Esophagus muscularis mucosa (tissue), 3 donors: ENCODE data around the gene PDE6D.

Experiments used
- POLR2A ChIP-seq: fragments of 450-650 bp; IDR thresholded peaks from one replicate; pipeline ENCODE4 v1.6.1; 2017; ENCODE audit warnings: antibody characterized with exemption, moderate library complexity, mild to moderate bottlenecking, low read depth
- POLR2AphosphoS5 ChIP-seq, 2 donors: sonication (generic); formaldehyde crosslinking; IDR thresholded peaks; one replicate each; pipeline ENCODE4 v1.6.1; 2017; ENCODE audit warnings: antibody characterized with exemption in 2 of 2
- TF ChIP-seq, protein P1 (sequence below), 3 experiments: fragments of 200-600 bp in 2 of 3; fragments of 450-650 bp in 1 of 3; sonication (generic) in 2 of 3; IDR thresholded peaks; one replicate each; pipeline ENCODE4 v1.5.1; 2017 to 2019; ENCODE audit warnings: antibody characterized with exemption in 3 of 3, mild to moderate bottlenecking in 2 of 3, moderate library complexity in 1 of 3

- TF ChIP-seq, protein P1, sequence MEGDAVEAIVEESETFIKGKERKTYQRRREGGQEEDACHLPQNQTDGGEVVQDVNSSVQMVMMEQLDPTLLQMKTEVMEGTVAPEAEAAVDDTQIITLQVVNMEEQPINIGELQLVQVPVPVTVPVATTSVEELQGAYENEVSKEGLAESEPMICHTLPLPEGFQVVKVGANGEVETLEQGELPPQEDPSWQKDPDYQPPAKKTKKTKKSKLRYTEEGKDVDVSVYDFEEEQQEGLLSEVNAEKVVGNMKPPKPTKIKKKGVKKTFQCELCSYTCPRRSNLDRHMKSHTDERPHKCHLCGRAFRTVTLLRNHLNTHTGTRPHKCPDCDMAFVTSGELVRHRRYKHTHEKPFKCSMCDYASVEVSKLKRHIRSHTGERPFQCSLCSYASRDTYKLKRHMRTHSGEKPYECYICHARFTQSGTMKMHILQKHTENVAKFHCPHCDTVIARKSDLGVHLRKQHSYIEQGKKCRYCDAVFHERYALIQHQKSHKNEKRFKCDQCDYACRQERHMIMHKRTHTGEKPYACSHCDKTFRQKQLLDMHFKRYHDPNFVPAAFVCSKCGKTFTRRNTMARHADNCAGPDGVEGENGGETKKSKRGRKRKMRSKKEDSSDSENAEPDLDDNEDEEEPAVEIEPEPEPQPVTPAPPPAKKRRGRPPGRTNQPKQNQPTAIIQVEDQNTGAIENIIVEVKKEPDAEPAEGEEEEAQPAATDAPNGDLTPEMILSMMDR (IDR thresholded peaks at IDR 0.05) = no peak
- TF ChIP-seq POLR2A (no peak), POLR2AphosphoS5 (IDR thresholded peaks at IDR 0.05) (no peak)
Measured at GRCh38 chr2:231810905-231811304, 29.8 kb upstream of the PDE6D start.
